GM11168 (cell line): ENCODE data around the gene FAM78B.

Source experiments
- in situ Hi-C: fragments of 300-500 bp; cut with MboI; formaldehyde crosslinking; loops from one replicate; pipeline ENCODE4 v1.12.0; 2022; ENCODE audit warnings: low sequenced_read_pairs; ENCODE audit not compliant: unreplicated experiment

Gene FAM78B

DNA sequence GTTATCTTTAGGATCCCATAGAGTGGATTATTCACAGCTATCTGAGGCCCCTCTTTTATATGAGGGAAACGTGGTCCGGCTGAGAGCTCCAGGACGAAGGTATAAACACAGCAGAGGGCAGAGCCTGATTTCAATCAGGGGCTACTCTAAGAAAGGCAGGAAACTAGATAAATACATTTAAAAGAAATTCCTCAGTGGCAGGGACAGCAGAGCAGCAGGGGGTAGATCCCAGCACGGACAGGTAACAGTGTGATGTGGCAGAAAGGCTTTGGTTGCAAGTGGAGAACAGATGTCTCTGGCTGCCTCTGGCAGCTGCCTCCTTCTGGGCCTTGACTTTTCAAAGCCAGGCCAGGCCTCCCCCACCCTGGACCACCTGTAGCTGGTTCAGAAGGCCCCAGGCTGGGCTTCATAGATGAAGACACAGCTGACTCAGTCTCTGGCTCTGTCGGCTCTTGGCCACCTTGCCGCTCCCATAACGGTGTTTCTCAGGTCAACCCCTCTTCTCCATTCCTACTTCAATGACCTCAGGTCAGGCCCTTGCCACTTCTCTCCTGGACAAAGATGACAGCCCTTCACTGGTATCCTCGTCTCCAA lies 43.8 kb downstream of the FAM78B start:
- in situ Hi-C loops, result no loop called here

DNA sequence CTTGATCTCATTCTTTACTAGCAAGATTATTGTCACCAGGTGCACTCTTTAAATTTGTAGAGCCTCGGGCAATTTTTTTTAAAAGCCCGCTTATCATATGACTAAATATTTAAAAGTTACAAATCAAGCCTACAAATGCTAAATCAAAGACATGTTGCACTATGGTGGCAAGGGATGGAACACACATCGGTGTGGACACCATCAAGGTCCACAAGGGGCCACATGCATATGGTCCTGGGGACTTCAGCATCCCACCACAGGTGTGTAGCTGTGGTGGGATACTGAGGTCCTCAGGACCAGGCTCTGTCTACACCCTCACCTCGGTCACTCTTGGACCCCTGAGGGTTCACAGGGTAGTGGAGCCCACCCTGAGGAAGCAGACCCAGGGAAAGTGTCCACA lies 45.8 kb downstream of the FAM78B start:
- in situ Hi-C loops, result no loop called here

DNA sequence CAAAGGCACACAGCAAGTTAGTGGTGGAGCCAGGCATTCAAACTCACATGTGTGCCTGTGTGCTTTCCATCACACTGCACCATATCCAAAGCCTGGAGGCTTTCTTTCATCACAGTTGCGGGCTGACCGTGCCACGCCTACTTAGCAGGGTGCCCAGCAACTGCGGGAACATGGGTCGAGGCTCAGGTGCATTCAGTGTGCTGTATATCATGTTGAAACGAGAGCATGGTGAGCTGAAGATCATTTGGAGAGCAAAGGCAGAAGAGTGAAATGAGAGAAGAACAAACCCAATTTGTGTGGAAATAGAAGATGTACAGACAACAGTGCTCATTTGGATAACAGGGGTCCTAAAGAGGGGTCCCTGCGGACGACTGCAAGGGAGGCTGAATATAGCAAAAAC lies 46.5 kb downstream of the FAM78B start:
- in situ Hi-C loops, result no loop called here

DNA sequence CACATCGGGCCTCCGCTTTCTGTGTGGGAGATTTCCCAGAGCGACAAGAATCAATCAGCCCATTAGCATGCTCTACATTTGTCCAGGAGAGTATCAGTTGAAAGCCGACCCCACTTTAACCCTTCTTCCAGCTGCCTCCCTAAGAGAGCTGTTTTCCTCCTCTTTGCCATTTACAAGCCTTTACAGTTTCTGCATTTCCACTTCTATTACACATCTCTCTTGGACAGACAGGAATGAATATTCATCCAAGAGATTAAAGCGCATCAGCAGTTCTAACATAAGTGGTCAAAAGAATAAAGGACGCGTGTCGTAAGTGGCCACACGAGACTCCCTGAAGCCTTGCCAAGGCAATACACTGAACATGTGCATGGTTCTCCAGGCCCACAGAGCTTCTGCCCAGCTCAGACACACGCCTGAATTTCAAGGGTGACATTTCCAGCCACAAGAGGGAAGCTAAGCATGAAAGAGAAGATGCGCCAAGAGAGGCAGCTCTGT lies 47.3 kb downstream of the FAM78B start:
- in situ Hi-C loops, result no loop called here

DNA sequence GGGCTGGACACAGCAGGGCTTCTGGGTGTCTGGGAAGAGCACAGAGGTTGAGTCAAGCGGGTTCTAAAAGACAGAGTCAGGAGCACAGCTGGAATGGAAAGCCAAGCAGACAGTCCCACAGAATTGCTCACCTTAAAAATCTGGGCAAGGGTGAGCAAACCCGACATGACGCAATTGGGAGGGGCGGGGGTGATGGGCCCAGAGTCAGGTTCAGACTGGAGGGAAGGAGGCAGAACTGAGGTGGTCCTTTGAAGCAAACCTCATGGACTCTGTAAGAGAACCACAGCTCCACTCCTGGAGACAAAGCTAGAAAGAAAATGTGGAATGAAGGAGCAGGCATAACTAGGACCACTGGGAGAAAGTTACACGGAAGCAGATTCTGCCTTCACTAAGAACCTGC lies 49.0 kb downstream of the FAM78B start:
- in situ Hi-C loops, result no loop called here

DNA sequence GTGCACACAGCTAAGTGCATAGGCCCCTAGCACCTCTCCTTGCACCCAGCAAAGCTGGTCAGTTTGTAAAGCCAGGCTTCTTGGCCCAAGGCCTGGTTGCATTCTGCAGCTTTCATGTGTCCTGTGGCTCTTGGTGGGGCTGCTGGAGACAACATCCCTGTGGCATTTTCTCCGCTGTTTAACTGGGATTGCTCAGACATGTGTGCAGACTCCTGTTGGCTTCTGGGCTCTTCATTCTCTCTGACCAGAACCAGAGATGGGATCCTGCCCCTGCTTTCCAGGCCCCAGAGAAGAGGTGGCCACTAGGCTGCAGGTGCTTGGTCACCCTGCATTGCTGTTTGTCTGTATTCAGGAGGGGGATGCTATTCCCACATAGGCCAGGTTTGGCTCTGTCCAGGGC lies 50.8 kb downstream of the FAM78B start:
- in situ Hi-C loops, result no loop called here

DNA sequence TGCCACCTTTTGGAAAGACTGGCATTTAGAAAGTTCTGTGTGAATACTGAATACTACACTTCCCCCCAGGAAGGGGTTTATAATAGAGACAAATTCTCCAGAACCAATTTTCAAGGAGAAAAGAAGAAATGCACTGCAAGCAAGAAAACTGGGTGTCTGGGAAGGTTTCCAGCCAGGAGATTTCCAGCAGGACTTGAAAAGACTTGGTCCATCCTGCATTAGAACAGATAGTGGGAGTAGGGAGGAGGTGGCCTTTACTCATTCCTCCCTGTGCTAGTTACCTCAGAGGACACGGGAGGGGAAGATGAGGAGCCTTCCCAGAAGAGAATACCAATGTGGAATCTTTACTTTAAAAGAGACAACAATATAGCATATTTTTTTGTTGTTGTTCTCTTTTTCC lies 52.4 kb downstream of the FAM78B start:
- in situ Hi-C loops, result no loop called here

DNA sequence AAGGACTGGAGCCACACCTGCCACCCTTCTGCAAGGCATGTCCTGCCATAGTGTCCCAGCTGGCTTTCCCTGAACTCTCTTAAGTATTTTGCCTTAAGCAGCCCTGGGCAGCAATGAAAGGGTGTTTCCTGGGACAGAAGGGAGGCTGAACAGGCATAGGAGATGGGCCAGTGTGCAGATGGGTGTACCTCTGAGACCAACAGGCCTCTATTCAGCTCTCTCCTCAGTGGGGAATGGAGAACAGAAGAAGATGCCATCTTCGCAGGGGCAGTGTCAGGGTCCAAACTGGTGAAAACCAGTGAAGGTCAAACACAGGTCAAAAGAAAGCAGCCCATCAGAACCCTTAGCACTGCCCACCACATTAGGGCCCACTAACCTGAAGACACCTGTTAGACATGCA lies 53.2 kb downstream of the FAM78B start:
- in situ Hi-C loops, result no loop called here

DNA sequence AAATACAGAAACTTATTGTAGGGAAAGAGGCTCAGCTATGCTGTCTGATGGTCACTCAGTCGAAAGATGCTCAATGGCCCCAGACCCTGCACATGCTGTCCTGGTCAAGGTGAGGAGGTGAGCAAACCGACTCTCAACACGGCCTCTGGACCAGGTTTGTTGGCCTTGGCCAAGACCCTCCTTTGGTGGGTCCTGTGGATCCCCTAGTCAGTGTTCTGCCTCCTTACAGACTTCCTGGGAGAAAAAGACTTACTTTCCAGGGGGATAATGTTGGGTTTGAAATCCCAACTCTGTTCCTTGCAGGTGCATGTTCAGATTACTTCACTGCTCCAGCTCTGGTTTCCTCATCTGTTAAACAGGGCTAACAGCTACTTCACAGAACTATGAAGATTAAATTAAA lies 53.8 kb downstream of the FAM78B start:
- in situ Hi-C loops, result no loop called here

DNA sequence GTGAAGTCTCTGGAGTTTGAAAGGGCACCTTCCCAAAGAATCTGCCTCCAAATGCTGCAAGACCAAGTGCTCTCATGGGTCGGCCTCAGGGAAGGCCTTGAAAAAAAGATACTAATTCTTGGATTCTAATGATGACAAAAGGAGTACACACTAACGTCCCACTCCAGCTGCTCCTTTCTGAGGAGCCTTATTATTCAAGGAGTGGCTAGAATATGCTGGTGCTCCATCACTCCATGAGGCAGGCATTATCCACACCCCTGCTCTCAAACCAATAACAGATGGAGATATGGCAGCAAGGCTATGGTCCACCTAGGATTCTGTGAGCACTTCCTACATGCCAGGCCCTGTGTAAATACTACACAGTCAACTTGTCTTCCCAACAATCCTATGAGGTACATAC lies 54.4 kb downstream of the FAM78B start:
- in situ Hi-C loops, result no loop called here

DNA sequence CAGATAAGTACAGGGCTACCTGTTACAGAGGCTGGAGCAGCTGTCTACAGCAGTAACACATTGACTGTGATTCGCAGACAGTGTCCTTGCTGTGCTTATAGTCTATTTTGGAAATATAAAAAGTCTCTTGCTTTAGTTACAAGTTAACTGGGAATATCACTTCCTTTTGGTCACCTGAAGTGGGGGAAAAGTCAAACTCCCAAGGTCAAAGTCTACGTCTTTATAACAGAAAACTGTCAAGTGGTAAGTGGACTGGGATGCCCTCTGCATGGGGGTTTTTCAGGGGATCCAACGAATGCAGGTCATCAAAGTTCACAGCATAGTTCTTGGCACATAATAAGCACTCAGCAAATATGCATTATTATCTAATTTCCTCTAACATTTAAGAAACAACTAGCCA lies 55.4 kb downstream of the FAM78B start:
- in situ Hi-C loops, result no loop called here

DNA sequence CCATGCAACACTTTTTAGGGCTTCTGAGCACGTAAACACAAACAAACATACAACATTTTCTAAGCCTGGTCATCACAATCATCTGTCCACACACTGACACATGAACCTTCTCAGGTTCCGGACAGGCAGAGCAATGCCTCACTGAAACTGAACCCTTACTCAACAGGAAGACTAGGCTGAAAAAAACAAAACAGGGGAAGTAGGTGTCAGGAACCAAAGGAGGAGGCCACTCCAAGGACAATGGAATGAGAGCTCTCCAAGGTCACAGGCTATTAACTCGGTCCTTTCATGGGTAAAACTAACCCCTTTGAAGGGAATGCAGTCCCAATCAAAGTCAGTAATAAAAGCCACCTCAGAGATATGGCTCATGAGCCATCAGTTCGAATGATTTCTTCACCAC lies 76.6 kb downstream of the FAM78B start:
- in situ Hi-C loops, result no loop called here

DNA sequence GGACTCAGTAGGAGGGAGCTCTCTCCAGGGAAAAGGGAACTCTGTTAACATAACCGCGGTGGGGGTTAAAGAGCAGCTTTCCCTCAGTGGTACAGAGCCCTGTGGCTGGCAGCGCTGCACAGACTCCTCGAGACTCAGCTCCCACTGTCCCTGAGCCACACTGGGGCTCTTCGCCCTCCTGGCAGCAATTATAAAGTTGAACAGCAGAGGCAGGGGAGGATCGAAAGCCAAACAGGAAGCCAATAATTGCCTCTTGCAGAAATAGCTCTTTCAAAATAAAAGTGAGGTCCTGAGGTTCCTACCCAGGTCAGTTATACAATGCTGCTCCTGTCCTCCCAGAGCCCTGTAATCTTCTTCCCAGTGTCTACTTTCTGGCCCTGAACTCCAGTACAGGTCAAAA lies 77.0 kb downstream of the FAM78B start:
- in situ Hi-C loops, result no loop called here

DNA sequence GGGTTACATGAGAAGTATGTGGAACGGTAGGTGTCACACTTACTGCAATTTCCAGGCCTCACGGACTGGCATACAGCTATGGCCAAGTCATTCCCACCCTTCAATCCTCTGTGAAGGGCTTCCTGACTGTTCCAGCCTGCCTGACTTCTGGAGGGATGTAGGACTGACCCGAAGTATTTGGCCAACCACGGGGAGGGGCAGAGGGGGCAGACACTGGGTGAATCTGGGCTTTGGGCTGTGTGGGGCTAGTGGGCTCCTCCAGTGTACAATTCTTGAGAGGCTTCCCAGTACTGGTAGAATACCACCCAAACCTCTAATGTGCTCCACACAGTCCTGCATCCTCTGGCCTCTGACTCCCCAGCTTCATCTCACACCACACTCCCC lies 78.2 kb downstream of the FAM78B start:
- in situ Hi-C loops, result no loop called here

DNA sequence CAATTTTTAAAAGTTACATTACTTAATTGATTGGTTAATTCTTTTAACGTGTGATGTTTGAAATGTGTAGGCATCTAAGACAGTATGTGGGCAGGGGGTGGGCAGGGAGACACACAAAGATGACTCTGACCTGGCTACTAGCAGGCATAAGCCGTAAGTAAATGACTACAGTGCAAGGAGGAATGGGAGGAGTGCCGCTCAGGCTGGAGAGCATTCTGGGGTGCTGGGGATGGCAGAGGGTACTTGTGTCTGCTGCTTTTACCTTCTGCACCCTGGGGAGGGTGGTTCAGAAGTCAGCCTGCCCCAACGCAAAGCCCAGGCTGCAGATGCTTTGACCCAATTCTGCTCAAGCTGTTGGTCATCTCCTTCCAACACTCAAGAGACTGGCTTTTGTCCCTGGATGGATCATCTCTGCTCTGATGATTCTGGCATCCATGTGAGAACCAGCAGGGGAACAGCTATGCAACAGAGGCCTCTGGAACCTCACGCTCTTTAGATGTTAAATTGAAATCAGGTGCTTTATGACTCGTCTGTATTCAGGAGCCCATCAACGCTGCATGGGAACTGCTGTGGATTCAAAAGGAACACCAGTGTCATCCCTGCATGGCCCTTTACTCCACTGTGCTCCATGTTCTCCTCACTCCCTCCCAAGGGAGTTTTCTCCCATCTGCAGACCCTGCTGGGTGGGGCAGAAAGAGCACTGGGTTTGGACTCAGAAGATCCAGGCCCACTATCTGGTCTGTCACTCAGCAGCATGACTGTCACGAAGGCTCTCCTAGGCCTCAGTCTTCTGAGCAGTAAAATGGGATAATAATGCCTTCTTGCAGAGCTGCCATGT lies 78.8 kb downstream of the FAM78B start:
- in situ Hi-C loops, result no loop called here

DNA sequence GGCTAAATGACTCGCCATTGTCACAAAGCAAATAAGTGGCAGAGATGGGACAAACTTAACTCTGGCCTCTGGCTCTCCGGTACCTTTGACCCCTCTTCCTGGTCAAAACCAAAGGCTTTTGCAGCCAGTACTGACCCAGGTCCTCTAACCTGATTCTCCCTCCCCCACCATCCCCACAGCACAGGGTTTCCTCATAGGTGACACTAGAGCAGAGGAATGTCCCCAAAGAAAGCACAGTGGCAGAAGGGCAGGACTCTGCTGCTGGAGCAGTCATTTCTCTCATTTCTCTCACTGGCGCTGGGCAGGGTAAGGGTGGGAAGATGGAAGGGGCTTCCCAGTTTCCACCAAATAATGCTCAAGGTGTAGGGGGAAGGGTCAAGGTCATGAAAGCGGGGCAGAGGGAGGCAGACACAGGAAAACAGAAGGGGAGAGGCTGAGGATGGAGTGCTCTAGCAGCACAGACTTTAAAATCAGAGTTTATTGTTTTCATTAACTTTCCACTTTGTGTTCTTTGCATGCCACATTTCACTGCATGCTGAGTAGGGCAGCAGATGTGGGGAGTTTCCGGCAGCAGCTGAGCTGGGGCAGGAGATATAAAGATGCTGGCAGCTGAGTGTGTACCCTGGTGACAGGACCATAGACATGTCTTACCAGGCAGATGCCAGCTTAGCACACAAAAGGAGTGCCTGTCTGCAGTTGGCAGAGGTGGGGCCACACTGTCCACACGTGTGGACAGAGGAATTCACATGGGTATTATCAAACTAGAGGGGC lies 80.5 kb downstream of the FAM78B start:
- in situ Hi-C loops, result no loop called here

DNA sequence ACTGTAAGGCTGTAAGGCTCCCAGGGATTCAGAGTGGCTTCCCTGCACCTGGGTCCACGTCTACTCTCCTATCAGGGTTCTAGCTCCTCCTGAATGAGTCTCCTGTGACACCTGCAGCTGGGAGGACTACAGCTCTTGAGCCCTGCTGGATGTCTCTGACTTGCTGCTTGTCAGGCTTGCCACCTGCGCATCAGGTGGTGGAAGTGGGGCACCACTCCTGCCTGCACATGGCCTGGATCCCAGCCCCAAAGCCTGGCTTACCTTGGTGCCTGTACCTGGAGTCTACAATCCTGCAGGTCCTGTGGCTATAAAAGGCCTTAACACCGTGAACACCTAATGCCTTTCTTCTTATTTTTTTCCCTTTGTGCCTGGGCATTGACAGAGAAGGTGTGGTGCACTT lies 82.2 kb downstream of the FAM78B start:
- in situ Hi-C loops, result no loop called here

DNA sequence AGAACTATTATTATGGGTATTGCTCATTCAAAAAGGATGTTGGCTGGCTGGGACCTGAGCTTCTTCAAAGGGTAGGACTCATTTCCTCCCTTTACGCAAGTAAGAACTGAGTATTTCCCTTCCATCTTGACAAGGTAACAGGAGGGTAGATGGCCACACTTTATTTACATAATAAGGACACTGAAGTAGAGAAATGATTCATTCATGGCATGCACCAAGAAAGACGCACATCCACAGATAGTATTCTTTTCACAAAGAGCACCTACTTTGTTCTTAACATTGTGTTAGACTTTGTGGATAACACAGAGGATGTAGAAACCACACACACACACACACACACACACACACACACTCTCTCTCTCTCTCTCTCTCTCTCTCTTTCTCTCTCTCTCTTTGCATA lies 82.9 kb downstream of the FAM78B start:
- in situ Hi-C loops, result no loop called here

DNA sequence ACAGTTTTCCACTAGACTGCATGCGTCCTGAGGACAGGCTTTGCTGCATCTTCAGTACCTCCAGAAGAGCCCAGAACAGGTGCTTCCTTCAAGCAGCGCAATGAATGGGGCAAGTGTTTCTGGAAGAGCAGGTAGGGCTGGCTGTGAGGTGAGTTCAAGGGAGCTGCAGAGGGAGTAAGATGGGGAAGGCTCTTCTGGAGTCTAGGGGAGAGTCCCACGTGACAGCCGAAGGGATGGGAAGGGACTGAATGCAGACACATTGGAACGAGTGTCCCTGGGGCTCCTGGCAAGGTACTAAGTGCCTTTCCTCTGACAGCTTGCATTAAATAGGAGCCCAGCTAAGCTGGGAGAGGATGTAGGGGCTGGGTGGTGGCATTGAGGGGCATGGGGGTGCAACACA lies 84.2 kb downstream of the FAM78B start:
- in situ Hi-C loops, result no loop called here

DNA sequence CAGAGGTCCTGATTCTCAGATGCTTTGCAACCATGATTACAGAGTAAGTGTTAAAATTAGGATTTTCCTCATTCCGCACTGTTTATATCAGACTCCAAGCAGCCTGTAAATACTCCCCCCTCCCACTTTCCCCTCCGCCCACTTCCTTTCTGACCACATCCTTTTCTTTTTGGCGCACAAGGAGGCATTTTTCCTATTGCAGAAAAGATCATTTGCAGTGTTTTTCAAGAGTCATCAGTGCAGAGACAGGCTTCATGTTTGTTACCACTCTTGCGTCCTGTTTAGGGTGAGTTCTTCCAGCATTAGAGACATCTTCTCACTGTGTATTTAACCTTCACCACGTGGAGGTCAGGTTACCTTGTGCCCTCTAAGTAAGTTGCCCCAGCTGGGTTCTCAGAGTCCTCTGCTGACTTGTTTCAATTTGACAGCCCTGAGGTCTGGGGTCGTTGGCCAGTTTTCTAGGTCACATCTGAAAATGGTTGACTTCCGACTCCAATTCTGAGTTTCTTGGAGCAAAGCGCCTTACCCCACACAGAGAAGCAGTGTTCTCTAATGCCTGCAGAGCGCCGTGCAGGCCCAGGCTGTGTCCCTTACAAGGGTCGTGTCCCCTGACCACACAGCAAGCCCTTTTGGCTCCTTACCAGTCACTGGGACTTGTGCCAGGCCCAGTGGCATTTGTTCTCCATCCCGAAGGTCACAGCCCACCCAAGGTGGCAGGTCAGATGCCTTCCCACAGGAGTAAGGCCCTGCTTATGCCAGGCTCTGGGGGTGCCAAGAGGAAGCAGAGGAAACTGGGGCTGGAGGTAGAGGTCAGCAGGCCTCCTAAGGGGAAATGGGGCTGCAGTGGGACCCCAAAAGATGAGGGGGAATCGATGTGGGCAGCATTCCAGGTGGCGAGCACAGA lies 85.6 kb downstream of the FAM78B start:
- in situ Hi-C loops, result no loop called here
